CD4-positive, alpha-beta T cell treated with Interleukin-17A for 1 hour (primary cell): ENCODE measurements around the gene TTI1.

Source experiments
- DNase-seq: peaks from one replicate; pipeline ENCODE4 v3.0.0-alpha.2; 2020

Gene TTI1

GRCh38 chr20:37934634-37935375, 98.5 kb downstream of the TTI1 start:
- no peak for DNase-seq

GRCh38 chr20:37933786-37934633, 99.2 kb downstream of the TTI1 start:
- DNase-seq, result no peak
